DOHH2 (cell line): ENCODE data around the gene MBTPS1.

ENCODE experiments used
- CTCF ChIP-seq: fragments of 200-600 bp; sonication (generic); IDR thresholded peaks from one replicate; pipeline ENCODE4 v1.5.1; 2014; ENCODE audit warnings: antibody characterized with exemption, mild to moderate bottlenecking, low read depth, low read length; ENCODE audit not compliant: poor library complexity, severe bottlenecking
- EZH2phosphoT487 ChIP-seq: fragments of 200-600 bp; sonication (generic); IDR thresholded peaks from 2 replicates; pipeline ENCODE4 v1.6.1; 2017; ENCODE audit warnings: borderline replicate concordance, mild to moderate bottlenecking, antibody characterized with exemption, low read length, moderate library complexity, mixed read lengths

GRCh38 chr16:84111525-84111924, 5.2 kb downstream of the MBTPS1 start:
- TF ChIP-seq CTCF, result no peak
- TF ChIP-seq EZH2phosphoT487, result no peak
